SH-SY5Y (cell line): ENCODE results near the gene ATP10A.

Source experiments
- GATA2 ChIP-seq: IDR thresholded peaks from 2 replicates; pipeline ENCODE4 v1.6.1; 2011; ENCODE audit warnings: mild to moderate bottlenecking, low read depth, low read length
- GATA3 ChIP-seq: IDR thresholded peaks from 2 replicates; pipeline ENCODE4 v1.6.1; 2011; ENCODE audit warnings: low read depth, mild to moderate bottlenecking, low read length, moderate library complexity

ATP10A gene

GRCh38 chr15:25707656-25708365 lies 155.3 kb downstream of the ATP10A start:
- TF ChIP-seq GATA2 (no peak), GATA3 (no peak)

- TF ChIP-seq GATA2 = no peak
- TF ChIP-seq GATA3 = no peak
These were observed 156.8 kb downstream of the ATP10A start for GRCh38 chr15:25706176-25706955.

GRCh38 chr15:25705433-25706115 lies 157.6 kb downstream of the ATP10A start:
- no peak for TF ChIP-seq GATA2
- TF ChIP-seq GATA3 = no peak

- TF ChIP-seq GATA2 = no peak
- TF ChIP-seq GATA3 = no peak
These were observed 159.4 kb downstream of the ATP10A start for GRCh38 chr15:25703726-25704125.

- TF ChIP-seq GATA3 = no peak
- no peak for TF ChIP-seq GATA2
These were observed 161.2 kb downstream of the ATP10A start for GRCh38 chr15:25701721-25702465.

- TF ChIP-seq GATA3 = no peak
- no peak for TF ChIP-seq GATA2
These were observed 162.2 kb downstream of the ATP10A start for GRCh38 chr15:25700916-25701315.

GRCh38 chr15:25697586-25697985 lies 165.5 kb downstream of the ATP10A start:
- TF ChIP-seq GATA3 (no peak), GATA2 (no peak)

- TF ChIP-seq GATA3 (no peak), GATA2 (no peak)
These were observed 167.0 kb downstream of the ATP10A start for GRCh38 chr15:25695875-25696760.

- TF ChIP-seq GATA2 (no peak), GATA3 (no peak)
These were observed 168.3 kb downstream of the ATP10A start for GRCh38 chr15:25694823-25695312.

GRCh38 chr15:25694239-25694584 lies 168.9 kb downstream of the ATP10A start:
- TF ChIP-seq GATA3 (no peak), GATA2 (no peak)

- no peak for TF ChIP-seq GATA3
- TF ChIP-seq GATA2 = no peak
These were observed 169.5 kb downstream of the ATP10A start for GRCh38 chr15:25693321-25694238.

- TF ChIP-seq GATA3 (no peak), GATA2 (no peak)
These were observed 171.3 kb downstream of the ATP10A start for GRCh38 chr15:25691544-25692430.
